CD4-positive, CD25-positive, alpha-beta regulatory T cell (primary cell): Measurements from ENCODE around the gene MAPK4. TPM values are rescaled to one million over a fixed set of nuclear protein-coding genes. Genes with fewer than 3 reads are reported as not detected.

Source experiments
- ATAC-seq, 2 donors: fragments of 150-1000 bp; cut with Tn5 transposase; one replicate each; pipeline ENCODE4 v1.10.0; 2021; ENCODE audit warnings: low read depth in 2 of 2, moderate number of reproducible peaks in 2 of 2, moderate library complexity in 1 of 2
- DNase-seq, 3 donors: peaks; one replicate each; pipeline versions ENCODE4 v3.0.0 to v3.0.0-alpha.2; 2012 to 2022; ENCODE audit warnings: mixed read lengths in 1 of 3
- H3K27ac ChIP-seq: one replicate; pipeline ENCODE4 v1.7.0; 2013; ENCODE audit warnings: mild to moderate bottlenecking, low read length; ENCODE audit not compliant: insufficient read depth, poor library complexity, severe bottlenecking
- H3K27me3 ChIP-seq: one replicate; pipeline ENCODE4 v1.7.0; 2013; ENCODE audit warnings: low read length; ENCODE audit not compliant: control insufficient read depth, insufficient read depth
- H3K36me3 ChIP-seq: one replicate; pipeline ENCODE4 v1.7.0; 2013; ENCODE audit warnings: mild to moderate bottlenecking, low read length, moderate library complexity; ENCODE audit not compliant: control insufficient read depth, insufficient read depth
- H3K4me1 ChIP-seq: 2 replicates; pipeline ENCODE4 v1.7.0; 2013; ENCODE audit warnings: mild to moderate bottlenecking, low read length; ENCODE audit not compliant: insufficient read depth, control insufficient read depth, poor library complexity, severe bottlenecking
- H3K4me3 ChIP-seq: one replicate; pipeline ENCODE4 v1.7.0; 2013; ENCODE audit warnings: low read depth, mild to moderate bottlenecking, low read length, moderate library complexity
- H3K9me3 ChIP-seq, 2 experiments: 1 replicate in 1 of 2; 2 replicates in 1 of 2; pipeline ENCODE4 v1.7.0; 2013; ENCODE audit warnings: low read length in 2 of 2, mild to moderate bottlenecking in 1 of 2, moderate library complexity in 1 of 2; ENCODE audit not compliant: control insufficient read depth in 2 of 2
- H3K27ac Mint-ChIP-seq, 3 donors: one replicate each; pipeline ENCODE4 v1.8.0; 2020 to 2022; ENCODE audit warnings: mild to moderate bottlenecking in 3 of 3, mixed read lengths in 3 of 3, moderate library complexity in 2 of 3
- H3K27me3 Mint-ChIP-seq: one replicate; pipeline ENCODE4 v1.8.0; 2022; ENCODE audit warnings: mild to moderate bottlenecking, mixed read lengths
- H3K36me3 Mint-ChIP-seq: one replicate; pipeline ENCODE4 v1.8.0; 2020; ENCODE audit warnings: mixed read lengths
- H3K4me1 Mint-ChIP-seq, 4 donors: one replicate each; pipeline ENCODE4 v1.8.0; 2020 to 2022; ENCODE audit warnings: mixed read lengths in 4 of 4, mild to moderate bottlenecking in 1 of 4
- H3K4me3 Mint-ChIP-seq, 4 donors: one replicate each; pipeline ENCODE4 v1.8.0; 2020 to 2022; ENCODE audit warnings: mild to moderate bottlenecking in 4 of 4, mixed read lengths in 4 of 4, moderate library complexity in 3 of 4
- H3K9me3 Mint-ChIP-seq, 7 donors: one replicate each; pipeline ENCODE4 v1.8.0; 2020 to 2022; ENCODE audit warnings: mixed read lengths in 7 of 7, mild to moderate bottlenecking in 3 of 7, moderate library complexity in 2 of 7
- polyA plus RNA-seq, 4 donors: library from polyadenylated mRNA; unstranded; fragments of 300-500 nt; fragmentation: Illumina TruSeq; gene quantifications; one replicate each; pipeline ENCODE4 v1.2.3, GENCODE V29; 2021
- total RNA-seq: library from RNA; stranded (reverse); gene quantifications from one replicate; pipeline ENCODE4 v1.2.3, GENCODE V29; 2022

The MAPK4 gene
- total and polyA plus RNA-seq, 5 donors from 2014 or later, result not detected

- Mint-ChIP-seq H3K4me3 (no peak overlapping the region), H3K9me3 (peaks cover 0 to 9% (median 3%) of the 10 kb centered on the region in 7 donors), H3K27me3 (no peaks in the 10 kb centered on the region), H3K27ac (no peak overlapping the region), H3K36me3 (no peaks in the 10 kb centered on the region), H3K4me1 (no peaks in the 10 kb centered on the region)
- no peak overlapping the region for H3K27ac ChIP-seq
- no peaks in the 10 kb centered on the region for H3K9me3 ChIP-seq
- H3K4me1 ChIP-seq, result no peaks in the 10 kb centered on the region
- H3K4me3 ChIP-seq, result no peak overlapping the region
- no peak for DNase-seq
- H3K36me3 ChIP-seq, result no peaks in the 10 kb centered on the region
- H3K27me3 ChIP-seq, result no peaks in the 10 kb centered on the region
- ATAC-seq, result no peak
Observed at GRCh38 chr18:50658601-50659000, 98.7 kb downstream of the MAPK4 start.

- Histone ChIP-seq H3K4me1 (no peaks in the 10 kb centered on the region), H3K36me3 (no peaks in the 10 kb centered on the region), H3K9me3 (no peaks in the 10 kb centered on the region), H3K4me3 (no peak overlapping the region), H3K27me3 (no peaks in the 10 kb centered on the region), H3K27ac (no peak overlapping the region)
- Mint-ChIP-seq H3K4me3 (no peak overlapping the region), H3K4me1 (no peaks in the 10 kb centered on the region), H3K27ac (no peak overlapping the region), H3K9me3 (peaks cover 0 to 9% (median 3%) of the 10 kb centered on the region in 7 donors), H3K27me3 (no peaks in the 10 kb centered on the region), H3K36me3 (no peaks in the 10 kb centered on the region)
- ATAC-seq (no peak), DNase-seq (no peak)
Observed at GRCh38 chr18:50659091-50660003, 99.5 kb downstream of the MAPK4 start.

- Mint-ChIP-seq H3K4me3 (no peak overlapping the region), H3K4me1 (no peaks in the 10 kb centered on the region), H3K27me3 (no peaks in the 10 kb centered on the region), H3K36me3 (no peaks in the 10 kb centered on the region), H3K27ac (no peak overlapping the region), H3K9me3 (peaks cover 0 to 11% (median 2%) of the 10 kb centered on the region in 7 donors)
- no peak for ATAC-seq
- Histone ChIP-seq H3K36me3 (no peaks in the 10 kb centered on the region), H3K27me3 (no peaks in the 10 kb centered on the region), H3K4me1 (no peaks in the 10 kb centered on the region), H3K9me3 (no peaks in the 10 kb centered on the region), H3K27ac (no peak overlapping the region), H3K4me3 (no peak overlapping the region)
- no peak for DNase-seq
Observed at GRCh38 chr18:50661013-50661412, 101.1 kb downstream of the MAPK4 start.

- Histone ChIP-seq H3K36me3 (no peaks in the 10 kb centered on the region), H3K4me1 (no peaks in the 10 kb centered on the region), H3K27me3 (no peaks in the 10 kb centered on the region), H3K4me3 (no peak overlapping the region), H3K27ac (no peak overlapping the region), H3K9me3 (no peaks in the 10 kb centered on the region)
- ATAC-seq (no peak), DNase-seq (peak in 1 of 3 donors; percentile 12)
- peaks cover 0 to 11% (median 2%) of the 10 kb centered on the region in 7 donors for H3K9me3 Mint-ChIP-seq
- H3K4me1 Mint-ChIP-seq, result no peaks in the 10 kb centered on the region
- no peaks in the 10 kb centered on the region for H3K27me3 Mint-ChIP-seq
- no peak overlapping the region for H3K27ac Mint-ChIP-seq
- no peaks in the 10 kb centered on the region for H3K36me3 Mint-ChIP-seq
- H3K4me3 Mint-ChIP-seq, result no peak overlapping the region
Observed at GRCh38 chr18:50662177-50662576, 102.3 kb downstream of the MAPK4 start.

- H3K27ac ChIP-seq, result no peak overlapping the region
- no peaks in the 10 kb centered on the region for H3K27me3 ChIP-seq
- H3K9me3 ChIP-seq, result no peaks in the 10 kb centered on the region
- no peaks in the 10 kb centered on the region for H3K4me1 Mint-ChIP-seq
- ATAC-seq (no peak), DNase-seq (no peak)
- H3K36me3 Mint-ChIP-seq, result no peaks in the 10 kb centered on the region
- H3K9me3 Mint-ChIP-seq, result peaks cover 0 to 11% (median 2%) of the 10 kb centered on the region in 7 donors
- no peak overlapping the region for H3K4me3 ChIP-seq
- H3K4me3 Mint-ChIP-seq, result no peak overlapping the region
- no peak overlapping the region for H3K27ac Mint-ChIP-seq
- no peaks in the 10 kb centered on the region for H3K4me1 ChIP-seq
- no peaks in the 10 kb centered on the region for H3K36me3 ChIP-seq
- H3K27me3 Mint-ChIP-seq, result no peaks in the 10 kb centered on the region
Observed at GRCh38 chr18:50662775-50663383, 103.0 kb downstream of the MAPK4 start.

GRCh38 chr18:50663626-50664441 lies 103.9 kb downstream of the MAPK4 start:
- Histone ChIP-seq H3K27ac (no peak overlapping the region), H3K4me1 (no peaks in the 10 kb centered on the region), H3K4me3 (no peak overlapping the region), H3K36me3 (no peaks in the 10 kb centered on the region), H3K9me3 (no peaks in the 10 kb centered on the region), H3K27me3 (no peaks in the 10 kb centered on the region)
- Mint-ChIP-seq H3K9me3 (peaks cover 0 to 11% (median 2%) of the 10 kb centered on the region in 7 donors), H3K4me1 (no peaks in the 10 kb centered on the region), H3K4me3 (no peak overlapping the region), H3K27ac (no peak overlapping the region), H3K27me3 (no peaks in the 10 kb centered on the region), H3K36me3 (no peaks in the 10 kb centered on the region)
- no peak for ATAC-seq
- DNase-seq, result no peak

GRCh38 chr18:50665015-50665414 lies 105.1 kb downstream of the MAPK4 start:
- peak overlapping the region in 1 of 3 donors; percentile 16 for H3K27ac Mint-ChIP-seq
- Histone ChIP-seq H3K9me3 (no peaks in the 10 kb centered on the region), H3K36me3 (no peaks in the 10 kb centered on the region), H3K27ac (no peak overlapping the region), H3K4me1 (no peaks in the 10 kb centered on the region), H3K27me3 (no peaks in the 10 kb centered on the region), H3K4me3 (no peak overlapping the region)
- no peaks in the 10 kb centered on the region for H3K36me3 Mint-ChIP-seq
- ATAC-seq, result no peak
- no peaks in the 10 kb centered on the region for H3K4me1 Mint-ChIP-seq
- DNase-seq, result no peak
- no peak overlapping the region for H3K4me3 Mint-ChIP-seq
- no peaks in the 10 kb centered on the region for H3K27me3 Mint-ChIP-seq
- peaks cover 0 to 7% (median 2%) of the 10 kb centered on the region in 7 donors for H3K9me3 Mint-ChIP-seq
